Activated CD8-positive, alpha-beta T cell treated with anti-CD3 and anti-CD28 coated beads for 36 hours (primary cell): ENCODE results near the gene SYTL5. TPM values are rescaled to one million over a fixed set of nuclear protein-coding genes. Genes with fewer than 3 reads are reported as not detected.

Experiments
- ATAC-seq: fragments of 200-7000 bp; cut with Tn5 transposase; one replicate; pipeline ENCODE4 v1.10.0; 2021; ENCODE audit warnings: mild to moderate bottlenecking, moderate library complexity
- CTCF ChIA-PET: fragments of 350-600 bp; sonication (Branson Sonifier 250); formaldehyde crosslinking; loops from one replicate; lab custom pipeline; 2021; ENCODE audit warnings: antibody characterized with exemption; lab: Charles Lee
- POLR2A ChIA-PET: fragments of 350-600 bp; sonication (Branson Sonifier 250); formaldehyde crosslinking; loops from one replicate; lab custom pipeline; 2021; ENCODE audit warnings: antibody characterized with exemption; lab: Charles Lee
- DNase-seq: peaks from one replicate; pipeline ENCODE4 v3.0.0-alpha.2; 2020
- H3K27ac Mint-ChIP-seq: one replicate; pipeline ENCODE4 v1.8.0; 2021; ENCODE audit warnings: mild to moderate bottlenecking, mixed read lengths
- H3K27me3 Mint-ChIP-seq: one replicate; pipeline ENCODE4 v1.8.0; 2021; ENCODE audit warnings: mixed read lengths
- H3K36me3 Mint-ChIP-seq: one replicate; pipeline ENCODE4 v1.8.0; 2021; ENCODE audit warnings: low read depth, mixed read lengths
- H3K4me1 Mint-ChIP-seq: one replicate; pipeline ENCODE4 v1.8.0; 2021; ENCODE audit warnings: low read depth, mixed read lengths
- H3K4me3 Mint-ChIP-seq: one replicate; pipeline ENCODE4 v1.8.0; 2021; ENCODE audit warnings: mild to moderate bottlenecking, moderate library complexity, mixed read lengths
- H3K9me3 Mint-ChIP-seq: one replicate; pipeline ENCODE4 v1.8.0; 2021; ENCODE audit warnings: mixed read lengths
- intact Hi-C: fragments of 100-400 bp; cut with micrococcal nuclease; formaldehyde crosslinking; loops from one replicate; pipeline ENCODE4 v1.10.0; 2022
- total RNA-seq, 2 experiments: library from RNA; stranded (reverse); gene quantifications; one replicate each; pipeline ENCODE4 v1.2.3, GENCODE V29; 2021
- TF ChIP-seq, protein P1 (sequence below): fragments of 200-600 bp; IDR thresholded peaks from one replicate; pipeline ENCODE4 v1.8.0; 2022; ENCODE audit warnings: antibody characterized with exemption, mild to moderate bottlenecking

SYTL5 gene
- total RNA-seq, 2 experiments from 2014 or later = not detected

GRCh38 chrX:38156838-38157237 is 150.5 kb downstream of the SYTL5 start:
- H3K9me3 Mint-ChIP-seq = no peaks in the 10 kb centered on the region
- ATAC-seq (no peak), DNase-seq (no peak)
- H3K27ac Mint-ChIP-seq = no peak overlapping the region
- no peaks in the 10 kb centered on the region for H3K4me1 Mint-ChIP-seq
- ChIA-PET POLR2A (no interaction called here), CTCF (no interaction called here)
- no peaks in the 10 kb centered on the region for H3K27me3 Mint-ChIP-seq
- H3K4me3 Mint-ChIP-seq = no peak overlapping the region
- intact Hi-C loops = no loop called here
- H3K36me3 Mint-ChIP-seq = no peaks in the 10 kb centered on the region
- TF ChIP-seq, protein P1, sequence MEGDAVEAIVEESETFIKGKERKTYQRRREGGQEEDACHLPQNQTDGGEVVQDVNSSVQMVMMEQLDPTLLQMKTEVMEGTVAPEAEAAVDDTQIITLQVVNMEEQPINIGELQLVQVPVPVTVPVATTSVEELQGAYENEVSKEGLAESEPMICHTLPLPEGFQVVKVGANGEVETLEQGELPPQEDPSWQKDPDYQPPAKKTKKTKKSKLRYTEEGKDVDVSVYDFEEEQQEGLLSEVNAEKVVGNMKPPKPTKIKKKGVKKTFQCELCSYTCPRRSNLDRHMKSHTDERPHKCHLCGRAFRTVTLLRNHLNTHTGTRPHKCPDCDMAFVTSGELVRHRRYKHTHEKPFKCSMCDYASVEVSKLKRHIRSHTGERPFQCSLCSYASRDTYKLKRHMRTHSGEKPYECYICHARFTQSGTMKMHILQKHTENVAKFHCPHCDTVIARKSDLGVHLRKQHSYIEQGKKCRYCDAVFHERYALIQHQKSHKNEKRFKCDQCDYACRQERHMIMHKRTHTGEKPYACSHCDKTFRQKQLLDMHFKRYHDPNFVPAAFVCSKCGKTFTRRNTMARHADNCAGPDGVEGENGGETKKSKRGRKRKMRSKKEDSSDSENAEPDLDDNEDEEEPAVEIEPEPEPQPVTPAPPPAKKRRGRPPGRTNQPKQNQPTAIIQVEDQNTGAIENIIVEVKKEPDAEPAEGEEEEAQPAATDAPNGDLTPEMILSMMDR = no peak

GRCh38 chrX:38163193-38163592 is 156.8 kb downstream of the SYTL5 start:
- no peaks in the 10 kb centered on the region for H3K36me3 Mint-ChIP-seq
- no peak overlapping the region for H3K4me3 Mint-ChIP-seq
- TF ChIP-seq, protein P1 = no peak
- H3K27me3 Mint-ChIP-seq = peaks cover 3% of the 10 kb centered on the region
- H3K27ac Mint-ChIP-seq = no peak overlapping the region
- no peaks in the 10 kb centered on the region for H3K4me1 Mint-ChIP-seq
- intact Hi-C loops = no loop called here
- no peak for DNase-seq
- ATAC-seq = no peak
- CTCF ChIA-PET = interaction anchor here (0.6 kb wide), 1 partner anchor 234 kb away, joined by 3 read pairs; no protein-coding TSS in a partner anchor
- POLR2A ChIA-PET = interaction anchor here (0.6 kb wide), 1 partner anchor 70 kb away, joined by 3 read pairs; no protein-coding TSS in a partner anchor
- no peaks in the 10 kb centered on the region for H3K9me3 Mint-ChIP-seq

DNA sequence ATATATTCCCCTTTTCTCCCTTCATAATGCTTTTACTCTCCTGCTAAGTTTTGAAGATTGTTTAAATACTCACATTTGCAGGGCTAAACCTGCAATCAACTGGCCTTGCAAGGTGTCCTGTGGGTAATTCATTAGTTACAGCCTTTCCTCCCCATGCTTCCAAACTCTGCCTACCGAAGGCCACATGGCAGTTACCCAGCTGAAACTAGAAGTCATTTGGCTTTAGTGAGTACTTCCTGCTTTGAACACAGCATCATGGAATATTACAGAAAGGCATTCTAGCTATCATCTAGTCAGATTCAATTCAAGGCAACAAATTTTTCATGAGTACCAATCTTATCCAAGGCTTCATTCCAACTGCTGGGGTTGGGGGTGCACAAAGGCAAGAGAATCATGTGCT is 158.7 kb downstream of the SYTL5 start:
- Mint-ChIP-seq H3K27ac (no peak overlapping the region), H3K4me3 (no peak overlapping the region), H3K36me3 (no peaks in the 10 kb centered on the region), H3K27me3 (peaks cover 3% of the 10 kb centered on the region), H3K4me1 (no peaks in the 10 kb centered on the region), H3K9me3 (no peaks in the 10 kb centered on the region)
- intact Hi-C loops = no loop called here
- ChIA-PET CTCF (interaction anchor here (1.3 kb wide), 2 partner anchors 162 to 241 kb away, joined by 3 read pairs; partner anchors contain the start of gene RPGR), POLR2A (no interaction called here)
- TF ChIP-seq, protein P1 = no peak
- no peak for DNase-seq
- no peak for ATAC-seq

GRCh38 chrX:38166478-38167083 is 160.2 kb downstream of the SYTL5 start:
- TF ChIP-seq, protein P1 = peak; percentile 35
- no peaks in the 10 kb centered on the region for H3K9me3 Mint-ChIP-seq
- H3K27ac Mint-ChIP-seq = no peak overlapping the region
- H3K36me3 Mint-ChIP-seq = no peaks in the 10 kb centered on the region
- intact Hi-C loops = loop anchor here (2.0 kb wide), 1 partner anchor 240 kb away; no protein-coding TSS in a partner anchor
- ATAC-seq = no peak
- POLR2A ChIA-PET = no interaction called here
- H3K27me3 Mint-ChIP-seq = peaks cover 3% of the 10 kb centered on the region
- DNase-seq = peak; percentile 23
- no peak overlapping the region for H3K4me3 Mint-ChIP-seq
- H3K4me1 Mint-ChIP-seq = no peaks in the 10 kb centered on the region
- CTCF ChIA-PET = interaction anchor here (0.7 to 3.3 kb wide), 14 partner anchors 14 to 420 kb away, joined by 3 to 24 read pairs (median 3); partner anchors contain the start of gene RPGR

GRCh38 chrX:38170556-38170955 is 164.2 kb downstream of the SYTL5 start:
- Mint-ChIP-seq H3K4me1 (no peaks in the 10 kb centered on the region), H3K9me3 (no peaks in the 10 kb centered on the region), H3K27me3 (no peaks in the 10 kb centered on the region), H3K36me3 (no peaks in the 10 kb centered on the region), H3K4me3 (no peak overlapping the region), H3K27ac (no peak overlapping the region)
- ChIA-PET POLR2A (no interaction called here), CTCF (interaction anchor here (1.3 kb wide), 1 partner anchor 244 kb away, joined by 3 read pairs; no protein-coding TSS in a partner anchor)
- intact Hi-C loops = no loop called here
- DNase-seq = no peak
- no peak for ATAC-seq
- TF ChIP-seq, protein P1 = no peak
